Stimulated activated CD8-positive, alpha-beta memory T cell treated with anti-CD3 and anti-CD28 coated beads, Interleukin-7, amount 100 ng/mL, for 1 hour (primary cell): ENCODE results near the gene PIGZ.

Experiments
- DNase-seq, 2 donors: peaks; one replicate each; pipeline ENCODE4 v3.0.0-alpha.2; 2020; ENCODE audit warnings: low read depth in 2 of 2

PIGZ gene

GRCh38 chr3:196983186-196983585 lies 14.6 kb upstream of the PIGZ start:
- no peak for DNase-seq

- DNase-seq, result no peak
Observed at GRCh38 chr3:196981657-196982056, 13.0 kb upstream of the PIGZ start.

- no peak for DNase-seq
Observed at GRCh38 chr3:196979545-196979944, 10.9 kb upstream of the PIGZ start.

- no peak for DNase-seq
Observed at GRCh38 chr3:196976941-196977340, 8.3 kb upstream of the PIGZ start.

GRCh38 chr3:196975349-196975748 lies 6.7 kb upstream of the PIGZ start:
- DNase-seq, result no peak

- DNase-seq, result no peak
Observed at GRCh38 chr3:196974661-196975060, 6.0 kb upstream of the PIGZ start.

GRCh38 chr3:196971094-196971698 lies 2.6 kb upstream of the PIGZ start:
- DNase-seq, result no peak

GRCh38 chr3:196970547-196971093 lies 2.0 kb upstream of the PIGZ start:
- no peak for DNase-seq

GRCh38 chr3:196969660-196970546 lies 1.3 kb upstream of the PIGZ start:
- peak; percentile 31 to 32 for DNase-seq

GRCh38 chr3:196969134-196969659 lies 564 bp upstream of the PIGZ start:
- DNase-seq, result peak in 1 of 2 donors; percentile 12

- no peak for DNase-seq
Observed at GRCh38 chr3:196967412-196968232, 1.0 kb downstream of the PIGZ start.

GRCh38 chr3:196966526-196967401 lies 1.9 kb downstream of the PIGZ start:
- no peak for DNase-seq

- DNase-seq, result no peak
Observed at GRCh38 chr3:196965804-196966173, 2.8 kb downstream of the PIGZ start.

- no peak for DNase-seq
Observed at GRCh38 chr3:196965112-196965803, 3.4 kb downstream of the PIGZ start.

GRCh38 chr3:196963631-196963953 lies 5.0 kb downstream of the PIGZ start:
- no peak for DNase-seq

- DNase-seq, result no peak
Observed at GRCh38 chr3:196962930-196963630, 5.6 kb downstream of the PIGZ start.

GRCh38 chr3:196962108-196962929 lies 6.3 kb downstream of the PIGZ start:
- DNase-seq, result no peak

- DNase-seq, result no peak
Observed at GRCh38 chr3:196954832-196955231, 13.8 kb downstream of the PIGZ start.

GRCh38 chr3:196951371-196951770 lies 17.3 kb downstream of the PIGZ start:
- DNase-seq, result no peak
